Measurements from ENCODE around the gene KIF6.

Gene KIF6

GRCh38 chr6:39350723-39351505, 374.3 kb downstream of the KIF6 start:
- DNase-seq (ENCODE audit: low read depth in 1 of 2, low spot score in 1 of 2), result no peak

DNA sequence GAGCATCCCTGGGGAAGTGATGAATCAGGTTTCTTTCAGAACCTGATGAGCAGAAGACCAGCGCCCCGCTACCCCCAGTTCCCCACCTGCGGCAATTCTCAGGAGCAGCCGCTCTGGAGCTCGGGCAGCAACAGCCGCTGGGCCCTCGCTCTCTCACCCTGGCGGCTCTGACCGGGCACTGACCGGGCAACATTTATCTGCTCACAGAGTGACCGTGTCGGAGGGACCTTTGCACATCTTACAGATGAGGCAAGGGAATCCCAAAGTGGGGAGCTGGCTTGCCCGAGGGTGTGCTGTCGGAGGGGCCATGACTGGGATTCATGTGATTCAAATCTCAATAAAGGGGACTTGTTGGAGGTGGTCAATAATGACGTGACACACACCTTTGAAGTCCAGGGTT, 376.5 kb downstream of the KIF6 start:
- DNase-seq (ENCODE audit: low read depth in 1 of 2, low spot score in 1 of 2), result no peak

DNA sequence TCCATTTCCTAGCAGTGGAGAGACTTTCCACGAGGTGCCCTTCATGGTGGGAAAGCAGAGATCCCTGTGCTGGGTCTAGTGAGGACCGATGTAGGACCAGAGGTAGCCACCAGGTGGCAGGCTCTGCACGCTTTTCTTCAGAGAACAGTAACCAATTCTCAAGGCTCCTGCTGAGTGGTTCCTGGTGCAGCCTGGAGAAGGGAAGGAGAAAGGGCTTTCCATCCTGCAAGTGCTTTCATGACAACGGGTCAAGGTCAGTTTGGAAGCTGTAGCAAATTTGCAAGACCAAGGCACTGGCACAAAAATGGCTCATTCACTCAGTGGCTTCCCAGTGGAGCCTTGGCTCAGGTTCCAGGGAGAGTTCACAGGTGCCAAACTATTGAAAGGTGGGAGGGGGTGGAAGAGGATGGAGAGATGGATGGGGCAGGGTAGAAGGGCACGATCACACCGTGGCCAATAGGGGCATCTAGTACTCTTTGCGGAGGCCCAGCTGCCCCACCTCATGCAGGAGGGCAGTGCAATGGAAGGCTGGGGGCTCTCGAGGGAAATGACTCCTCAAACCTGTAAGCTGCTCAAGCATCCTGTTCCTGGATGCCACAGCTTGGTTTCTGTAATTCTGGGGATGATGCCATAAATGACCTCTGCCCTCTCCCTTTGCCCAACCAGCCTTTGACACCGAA, 377.2 kb downstream of the KIF6 start:
- peak in 1 of 2 donors; percentile 47 for DNase-seq (ENCODE audit: low read depth in 1 of 2, low spot score in 1 of 2)

DNA sequence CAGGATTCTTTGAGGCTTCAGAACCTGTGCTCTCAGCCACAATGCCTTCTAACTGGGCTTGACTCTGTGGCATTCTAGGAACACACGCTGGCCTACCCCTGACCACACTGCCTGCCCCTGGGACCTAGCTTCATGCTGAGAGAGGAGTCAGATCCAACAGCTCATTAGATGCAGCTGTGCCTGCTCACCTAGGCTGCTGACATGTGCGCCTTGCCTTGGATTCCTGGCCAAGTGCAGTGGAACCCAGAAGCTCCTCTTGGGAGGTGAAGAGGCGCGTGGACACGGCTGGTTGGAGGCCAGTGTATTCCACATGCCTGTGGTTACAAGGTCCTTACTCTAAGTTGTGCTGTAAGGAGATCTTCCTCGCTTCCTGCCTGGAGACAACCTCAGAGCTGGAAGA, 378.0 kb downstream of the KIF6 start:
- no peak for DNase-seq (ENCODE audit: low read depth in 1 of 2, low spot score in 1 of 2)

DNA sequence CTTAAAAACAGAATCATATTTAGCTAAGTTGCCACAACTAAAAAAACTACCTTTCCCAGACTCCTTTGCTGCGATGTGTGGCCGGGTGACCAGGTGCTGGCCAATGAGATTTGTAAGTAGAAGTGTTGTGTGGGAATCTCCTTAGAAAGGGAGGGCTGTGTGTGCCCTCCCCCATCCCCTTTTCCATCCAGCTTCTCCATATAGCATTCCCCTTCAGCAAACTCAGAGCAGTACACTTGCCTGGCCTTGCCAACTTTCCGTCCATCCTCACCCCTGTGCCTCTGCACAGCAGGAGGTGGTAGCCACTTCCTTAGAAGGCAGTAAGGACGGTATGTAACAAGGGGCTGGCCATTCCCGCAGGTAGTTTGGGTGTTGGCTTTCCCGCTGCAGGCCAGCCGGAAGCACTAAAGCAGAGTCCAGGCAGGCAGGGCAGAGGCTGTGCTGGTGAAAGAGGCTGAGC, 380.4 kb downstream of the KIF6 start:
- no peak for DNase-seq (ENCODE audit: low read depth in 1 of 2, low spot score in 1 of 2)

- DNase-seq (ENCODE audit: low read depth in 1 of 2, low spot score in 1 of 2), result no peak
These were observed 381.8 kb downstream of the KIF6 start for GRCh38 chr6:39343396-39343870.

DNA sequence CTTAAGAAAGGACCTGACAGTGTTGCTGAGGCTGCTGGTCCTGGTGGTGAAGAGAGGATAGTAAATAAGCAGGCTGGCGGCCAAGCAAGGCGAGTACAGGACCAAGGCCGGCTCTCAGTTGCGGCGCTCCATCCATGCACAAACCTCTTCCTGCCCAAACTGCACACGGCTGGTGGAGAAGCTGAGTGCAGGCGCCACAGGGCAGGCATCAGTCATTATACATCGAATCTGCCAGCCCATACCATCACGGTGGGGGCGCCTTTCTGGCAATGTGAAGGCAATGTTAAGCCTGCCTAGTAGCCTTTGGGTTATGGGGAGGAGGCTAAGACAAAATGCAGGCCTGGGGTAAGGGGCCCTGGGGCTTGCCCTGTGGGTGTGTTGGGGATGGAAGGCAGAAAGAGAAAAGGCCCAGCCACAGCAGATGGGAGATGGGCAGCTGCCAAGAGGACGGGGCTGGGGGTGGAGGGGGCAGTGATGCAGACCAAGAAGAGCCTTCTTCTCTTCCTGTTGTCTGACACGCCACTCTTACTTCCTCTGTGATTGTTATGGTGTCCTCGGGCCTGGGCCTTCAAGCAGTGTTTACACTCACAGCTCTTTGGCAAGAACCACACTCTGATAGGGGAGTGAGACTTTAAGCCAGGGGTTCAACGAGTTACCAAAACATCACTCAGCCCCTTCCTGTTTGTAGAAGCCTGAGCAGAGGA, 382.4 kb downstream of the KIF6 start:
- DNase-seq (ENCODE audit: low read depth in 1 of 2, low spot score in 1 of 2), result no peak

DNA sequence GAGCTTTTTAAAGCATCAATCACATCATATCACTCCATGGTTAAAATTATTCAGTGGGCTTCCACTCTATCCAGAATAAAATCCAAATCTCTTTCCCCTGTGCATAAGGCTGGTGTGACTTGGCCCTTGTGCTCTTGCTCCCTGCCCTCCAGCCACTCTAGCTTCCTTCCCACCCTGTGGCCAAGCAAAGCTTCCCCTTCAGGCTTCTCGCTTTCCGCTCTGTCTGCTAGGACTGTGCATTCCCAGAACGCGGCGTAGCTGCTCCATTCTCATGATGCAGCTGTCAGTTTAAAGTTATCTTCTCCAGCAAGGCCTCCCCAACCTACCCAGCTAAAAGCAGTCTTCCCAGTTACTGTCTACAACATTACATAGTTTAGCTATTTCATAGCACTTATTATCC, 383.3 kb downstream of the KIF6 start:
- no peak for DNase-seq (ENCODE audit: low read depth in 1 of 2, low spot score in 1 of 2)

DNA sequence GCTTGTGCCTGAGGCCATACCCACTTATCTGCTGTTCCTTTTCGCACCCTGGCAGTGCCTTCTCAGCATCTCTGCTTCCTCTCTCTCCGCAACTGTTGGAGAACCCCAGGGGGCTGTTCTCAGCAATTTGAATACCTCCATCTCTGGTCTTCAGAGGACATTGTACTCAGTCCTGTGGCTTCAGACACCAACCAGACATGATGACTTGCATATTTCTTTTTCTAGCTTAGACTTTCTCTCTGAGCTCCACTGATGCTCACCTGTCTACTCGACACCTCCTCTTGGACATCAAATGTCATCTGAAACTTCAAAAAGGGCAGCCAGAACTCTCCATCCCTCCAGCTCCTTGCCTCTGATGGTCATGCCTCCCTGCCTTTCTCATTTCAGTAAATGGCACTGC, 383.9 kb downstream of the KIF6 start:
- DNase-seq (ENCODE audit: low read depth in 1 of 2, low spot score in 1 of 2), result no peak

DNA sequence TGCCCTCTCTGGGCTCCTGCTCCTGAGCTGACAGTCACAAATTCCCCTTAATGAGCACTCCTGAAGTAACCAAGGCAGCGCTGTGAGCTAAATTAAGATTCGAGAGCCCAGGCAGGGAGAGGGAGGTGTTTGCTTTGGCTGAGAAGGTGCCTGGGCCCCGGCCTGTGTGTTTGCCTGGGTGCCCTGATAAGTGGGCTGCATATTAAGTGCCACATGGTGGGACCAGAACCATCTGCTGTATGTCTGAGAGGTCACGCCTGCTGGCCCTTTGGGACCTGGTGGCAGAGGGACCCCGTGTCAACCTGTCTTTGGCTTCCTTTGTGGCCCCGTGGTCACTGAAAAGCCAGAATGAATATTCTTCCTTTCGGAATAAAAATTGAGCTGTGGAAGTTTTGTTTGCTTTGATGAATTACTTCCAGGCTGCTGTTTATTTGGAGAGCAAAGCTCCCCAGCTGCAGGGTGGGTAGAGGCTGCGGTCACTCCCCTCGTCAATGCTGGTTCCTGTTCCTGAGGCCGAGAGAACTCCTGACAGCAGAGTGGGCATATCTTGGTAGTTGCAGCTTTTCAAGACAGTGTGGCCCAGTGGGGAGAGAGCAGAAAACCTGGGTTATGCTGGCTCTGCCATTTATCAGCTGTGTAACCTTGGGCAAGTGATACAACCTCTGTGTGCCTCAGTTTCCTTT, 385.2 kb downstream of the KIF6 start:
- DNase-seq (ENCODE audit: low read depth in 1 of 2, low spot score in 1 of 2), result no peak

GRCh38 chr6:39339096-39339867, 385.9 kb downstream of the KIF6 start:
- DNase-seq (ENCODE audit: low read depth in 1 of 2, low spot score in 1 of 2), result no peak

DNA sequence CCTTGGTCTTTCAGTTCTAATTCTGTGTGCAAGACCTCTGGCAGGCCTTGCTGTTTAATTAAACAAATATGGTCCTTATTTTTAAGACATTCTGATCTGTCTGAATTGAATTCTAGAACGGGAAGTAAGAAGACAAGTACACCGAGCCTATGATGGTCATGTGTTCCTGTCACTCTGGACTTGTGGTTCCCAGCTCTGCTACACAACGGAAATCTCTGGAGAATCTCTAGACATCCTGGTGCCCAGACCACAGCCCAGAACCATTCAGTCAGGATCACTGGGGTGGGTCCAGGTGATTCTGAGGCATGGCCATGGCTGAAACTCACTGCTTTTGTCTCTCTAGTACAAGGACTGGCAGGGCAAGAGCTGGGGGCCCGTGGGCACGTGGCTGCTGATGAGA, 386.8 kb downstream of the KIF6 start:
- DNase-seq (ENCODE audit: low read depth in 1 of 2, low spot score in 1 of 2), result no peak

GRCh38 chr6:39335780-39336545, 389.2 kb downstream of the KIF6 start:
- no peak for DNase-seq (ENCODE audit: low read depth in 1 of 2, low spot score in 1 of 2)

DNA sequence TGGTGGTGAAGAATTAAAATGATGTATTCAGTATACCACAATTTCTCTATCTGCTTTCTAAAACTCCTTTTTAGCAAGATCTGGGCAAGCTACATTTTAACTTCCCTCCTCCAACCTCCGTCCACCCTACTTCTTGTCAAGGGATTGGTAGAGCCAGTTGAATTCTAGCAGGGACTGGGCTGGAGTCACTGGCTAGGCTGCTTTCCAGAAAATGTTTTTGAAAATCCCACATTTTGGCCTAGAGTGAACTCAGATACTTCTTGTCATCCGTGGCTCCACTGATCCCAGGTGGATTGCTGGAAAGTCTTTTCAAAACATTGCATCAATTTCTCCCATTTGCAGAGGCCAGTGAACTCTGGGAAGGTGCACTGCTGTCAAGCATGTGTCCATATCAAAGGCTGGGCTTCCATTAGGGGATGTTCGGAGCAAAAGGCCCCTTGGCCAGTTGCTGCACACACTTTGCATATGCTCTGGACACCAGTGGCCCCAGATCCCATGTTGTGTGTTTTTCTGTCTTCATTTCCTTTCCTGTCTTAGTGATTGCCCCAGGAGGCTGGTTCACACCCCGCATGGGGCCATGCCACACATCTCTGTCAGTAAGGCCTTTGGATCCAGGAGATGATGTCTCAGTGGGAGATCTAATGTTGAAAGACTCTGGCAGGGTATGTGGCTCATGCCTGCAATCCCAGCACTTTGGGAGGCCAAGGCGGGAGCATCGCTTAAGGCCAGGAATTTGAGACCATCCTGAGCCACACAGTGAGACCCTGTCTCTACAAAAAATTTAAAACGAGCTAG, 391.4 kb downstream of the KIF6 start:
- no peak for DNase-seq (ENCODE audit: low read depth in 1 of 2, low spot score in 1 of 2)

DNA sequence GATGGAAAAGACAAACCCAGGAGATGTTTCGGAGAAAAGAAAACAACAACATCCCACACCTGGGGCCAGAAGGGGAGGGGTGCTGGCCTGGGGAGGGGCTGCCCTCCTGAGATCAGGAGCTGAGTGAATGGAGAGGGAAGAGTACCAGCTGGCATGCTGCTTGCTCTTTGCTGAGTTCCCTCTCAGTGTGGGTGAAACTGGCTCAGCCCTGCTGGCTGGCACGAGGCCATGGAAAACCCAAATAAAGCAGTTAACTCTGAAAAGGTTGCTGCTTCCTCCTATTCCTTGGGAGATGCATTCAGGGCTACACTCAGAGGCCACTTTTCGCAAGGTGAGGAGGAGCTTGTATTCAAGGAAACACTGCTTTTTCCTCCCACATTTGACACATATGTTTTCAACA, 394.7 kb downstream of the KIF6 start:
- no peak for DNase-seq (ENCODE audit: low read depth in 1 of 2, low spot score in 1 of 2)

DNA sequence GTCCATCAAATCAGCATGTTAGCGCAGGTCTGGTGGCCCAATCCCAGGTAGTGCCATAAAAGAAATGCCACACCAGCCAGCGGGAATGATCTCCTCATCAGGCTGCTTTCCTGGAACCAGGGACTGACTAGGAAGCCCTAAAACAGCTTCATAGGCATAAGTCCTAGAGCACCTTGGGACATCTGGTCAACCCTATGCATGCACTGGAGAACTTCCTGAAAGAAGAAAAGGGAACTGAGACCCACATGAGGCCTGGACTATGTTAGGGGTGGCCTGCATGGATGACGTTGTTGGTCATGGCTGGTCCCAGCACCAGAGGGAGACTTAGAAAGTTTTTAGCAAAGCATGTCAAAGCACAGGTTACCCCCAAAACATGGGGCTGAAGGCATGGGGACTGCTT, 395.2 kb downstream of the KIF6 start:
- no peak for DNase-seq (ENCODE audit: low read depth in 1 of 2, low spot score in 1 of 2)

DNA sequence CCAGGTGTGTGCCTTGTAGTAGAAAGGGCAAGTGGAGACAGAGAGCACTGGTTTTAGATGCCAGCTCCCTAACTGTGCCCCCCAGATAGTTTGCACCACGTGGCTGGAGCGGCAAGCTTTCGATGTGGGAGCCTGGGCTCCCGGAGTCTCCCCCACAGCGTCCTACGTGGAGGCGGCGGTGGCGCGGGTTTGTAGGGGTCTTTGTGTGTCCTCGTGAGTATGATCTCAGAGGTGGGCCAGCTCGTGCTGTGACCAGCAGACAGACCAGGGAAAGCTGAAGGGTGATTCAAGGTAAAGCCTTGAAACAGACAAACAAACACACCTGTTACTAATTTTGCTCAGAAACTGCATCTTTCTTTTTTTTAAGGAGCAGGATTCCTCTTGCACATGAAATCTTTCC, 397.1 kb downstream of the KIF6 start:
- DNase-seq (ENCODE audit: low read depth in 1 of 2, low spot score in 1 of 2), result no peak

- DNase-seq (ENCODE audit: low read depth in 1 of 2, low spot score in 1 of 2), result no peak
These were observed 397.7 kb downstream of the KIF6 start for GRCh38 chr6:39327507-39327906.

- no peak for DNase-seq (ENCODE audit: low read depth in 1 of 2, low spot score in 1 of 2)
These were observed 402.8 kb downstream of the KIF6 start, which contains the start of gene KCNK16 for GRCh38 chr6:39322306-39322850. Gene KCNK16 (minus strand): TSS chr6:39322702. CDS start chr6:39322540, 162 bp downstream.
